Activated CD8-positive, alpha-beta memory T cell treated with anti-CD3 and anti-CD28 coated beads, Interleukin-2, amount 50 U/mL, for 4 hours (primary cell): ENCODE measurements around the gene KRTAP6-3.

Experiments
- DNase-seq: peaks from one replicate; pipeline ENCODE4 v3.0.0-alpha.2; 2020

The KRTAP6-3 gene

DNA sequence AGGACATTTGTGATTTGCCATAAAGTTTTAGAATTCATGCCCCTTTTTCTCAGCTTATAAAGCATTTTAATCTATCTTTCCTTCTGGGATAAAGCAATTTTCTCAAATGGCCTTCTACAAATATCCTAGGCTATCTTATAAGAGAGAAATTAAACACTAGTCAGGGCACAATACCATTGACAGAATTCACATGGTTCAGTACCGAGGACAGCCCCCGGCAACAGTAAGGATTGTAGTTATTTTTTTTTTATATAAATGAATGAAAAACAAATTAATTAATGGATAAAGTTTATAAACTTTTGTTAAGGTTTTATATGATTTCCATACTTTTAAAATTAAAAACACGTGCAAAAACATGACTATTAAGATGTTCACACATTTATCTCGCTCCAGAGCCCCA is 35.9 kb downstream of the KRTAP6-3 start:
- no peak for DNase-seq

DNA sequence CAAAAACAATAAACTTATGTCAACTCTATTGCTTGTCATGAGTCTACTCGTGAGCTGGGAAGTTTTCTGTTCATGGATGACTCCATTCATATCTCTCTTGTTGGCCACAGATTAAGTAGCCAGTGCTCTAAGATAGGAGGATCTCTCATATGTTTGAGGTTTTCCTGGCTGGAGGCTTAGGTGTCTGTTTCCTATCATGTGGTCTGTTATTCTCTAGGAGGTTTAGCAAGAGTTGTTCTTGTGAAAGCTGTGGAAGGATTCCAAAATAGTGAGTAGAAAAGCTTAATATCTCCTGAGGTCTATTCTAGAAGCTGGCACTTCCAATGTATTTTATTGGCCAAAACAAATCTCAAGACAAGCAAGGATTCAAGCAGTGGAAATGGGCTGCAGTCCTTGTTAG is 37.0 kb downstream of the KRTAP6-3 start:
- no peak for DNase-seq

DNA sequence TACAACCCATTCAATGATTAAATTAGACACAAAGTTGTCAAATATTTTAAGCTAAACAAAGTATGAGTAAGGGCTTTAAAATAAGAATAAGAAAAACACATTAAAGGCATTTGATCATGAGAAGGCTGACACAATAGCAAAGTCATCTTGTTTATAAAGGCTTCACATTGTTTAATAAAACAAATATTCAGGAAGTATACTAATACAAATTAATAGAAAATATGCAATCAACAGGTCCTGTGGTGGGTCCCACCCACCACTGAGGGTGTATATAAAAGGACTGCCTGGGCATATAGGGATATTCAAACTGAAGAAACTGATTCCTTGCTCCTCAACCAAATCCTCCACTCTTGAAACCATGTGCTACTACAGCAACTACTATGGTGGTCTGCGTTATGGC is 42.7 kb downstream of the KRTAP6-3 start, which contains the start of gene KRTAP20-2:
TSS of gene KRTAP20-2 (plus strand) at position 301 of the 400 bp plus-strand sequence. CDS start at position 359, 58 bp downstream.
- DNase-seq = no peak

DNA sequence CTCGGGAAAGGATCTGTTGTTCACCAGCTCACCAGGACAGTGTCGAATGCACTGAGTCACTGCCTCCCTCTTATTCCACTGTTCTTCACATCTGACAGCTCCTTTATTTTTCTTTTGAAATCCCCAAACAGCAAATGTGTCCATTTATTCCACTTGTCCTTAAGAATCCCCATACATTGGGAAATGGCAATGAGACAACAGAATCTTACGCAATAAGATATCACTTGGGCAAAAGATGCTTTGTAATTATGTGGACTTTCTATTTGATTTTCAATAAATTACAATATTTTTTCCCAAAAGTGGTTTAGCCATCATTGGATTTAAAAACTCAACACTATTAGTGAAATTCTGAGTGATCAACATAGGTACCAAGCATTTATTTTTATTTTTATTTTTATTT is 46.4 kb downstream of the KRTAP6-3 start:
- no peak for DNase-seq

DNA sequence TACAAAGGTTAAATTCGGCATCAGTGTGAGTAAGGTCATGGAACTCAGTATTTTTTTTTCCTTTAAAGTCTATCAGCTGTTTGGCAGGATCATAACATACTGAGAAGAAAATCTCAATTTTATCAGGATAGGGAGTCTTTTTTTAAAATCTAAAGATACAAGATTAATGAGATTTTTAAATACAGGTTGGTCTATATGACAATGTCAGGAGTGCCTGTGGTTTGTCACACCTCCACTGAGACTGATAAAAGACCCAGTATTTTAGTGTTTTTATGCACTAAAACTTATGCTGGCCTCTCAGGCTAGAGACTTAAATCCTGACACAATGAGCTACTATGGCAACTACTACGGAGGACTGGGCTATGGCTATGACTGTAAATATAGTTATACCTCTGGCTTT is 50.3 kb downstream of the KRTAP6-3 start, which contains the start of gene KRTAP20-3:
TSS of gene KRTAP20-3 (plus strand) at position 301 of the 400 bp plus-strand sequence.
- DNase-seq = no peak
